MM.1S (cell line): Measurements from ENCODE around the gene AHRR.

Source experiments
- CTCF ChIP-seq: fragments of 300-600 bp; sonication (generic); IDR thresholded peaks from 2 replicates; pipeline ENCODE4 v1.5.1; 2016; ENCODE audit warnings: antibody characterized with exemption, low read length, mixed read lengths
- EZH2 ChIP-seq: fragments of 300-600 bp; sonication (generic); optimal IDR thresholded peaks from 2 replicates; pipeline ENCODE3; 2017; ENCODE audit warnings: low read depth, mild to moderate bottlenecking, antibody characterized with exemption, low read length, mixed read lengths
- EZH2phosphoT487 ChIP-seq: fragments of 300-600 bp; sonication (generic); IDR thresholded peaks from 2 replicates; pipeline ENCODE4 v1.6.1; 2018; ENCODE audit warnings: antibody characterized with exemption, low read length

- no peak for TF ChIP-seq CTCF
- no peak for TF ChIP-seq EZH2phosphoT487
- no peak for TF ChIP-seq EZH2
Measured at GRCh38 chr5:462051-462481, 140.6 kb downstream of the AHRR start.
